Measurements from ENCODE around the gene ADCY10. TPM values are rescaled to one million over a fixed set of nuclear protein-coding genes. Genes with fewer than 3 reads are reported as not detected.

The ADCY10 gene
- total RNA-seq, 3 donors from 2014 or later, result under 0.01 to 0.16 (median 0.15) TPM

DNA sequence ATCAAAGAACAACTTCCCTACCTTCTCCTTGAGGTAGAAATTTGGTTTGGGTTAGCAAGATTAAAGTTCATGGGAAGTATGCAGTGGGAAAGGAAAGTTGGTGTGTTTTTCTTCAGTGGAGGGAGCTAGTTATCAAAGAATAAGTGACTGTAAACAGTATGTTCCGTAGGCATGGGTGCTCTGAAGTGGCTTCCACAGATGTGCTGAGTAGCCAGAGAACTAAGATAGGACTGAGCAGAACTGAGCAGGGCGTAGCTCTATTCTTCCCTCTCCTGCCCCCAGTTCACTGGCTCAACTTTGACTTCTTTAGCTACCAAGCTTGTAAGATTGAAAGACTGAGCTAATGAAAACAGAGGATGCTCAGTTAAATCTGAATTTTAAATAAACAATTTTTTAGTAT is 3.4 kb downstream of the ADCY10 start:
- H3K4me3 ChIP-seq, result no peak overlapping the region
- H3K9me3 ChIP-seq, result no peaks in the 10 kb centered on the region
- H3K27ac ChIP-seq, result no peak overlapping the region
- no peak for DNase-seq (ENCODE audit: low spot score in 2 of 2)
- intact Hi-C loops (cut with DNase I; ENCODE audit: low total_unique reads), result no loop called here
- H3K36me3 ChIP-seq, result no peaks in the 10 kb centered on the region
- TF ChIP-seq POLR2AphosphoS5 (IDR thresholded peaks at IDR 0.05) (no peak), POLR2A (IDR thresholded peaks at IDR 0.05) (no peak)
- TF ChIP-seq, protein P1, sequence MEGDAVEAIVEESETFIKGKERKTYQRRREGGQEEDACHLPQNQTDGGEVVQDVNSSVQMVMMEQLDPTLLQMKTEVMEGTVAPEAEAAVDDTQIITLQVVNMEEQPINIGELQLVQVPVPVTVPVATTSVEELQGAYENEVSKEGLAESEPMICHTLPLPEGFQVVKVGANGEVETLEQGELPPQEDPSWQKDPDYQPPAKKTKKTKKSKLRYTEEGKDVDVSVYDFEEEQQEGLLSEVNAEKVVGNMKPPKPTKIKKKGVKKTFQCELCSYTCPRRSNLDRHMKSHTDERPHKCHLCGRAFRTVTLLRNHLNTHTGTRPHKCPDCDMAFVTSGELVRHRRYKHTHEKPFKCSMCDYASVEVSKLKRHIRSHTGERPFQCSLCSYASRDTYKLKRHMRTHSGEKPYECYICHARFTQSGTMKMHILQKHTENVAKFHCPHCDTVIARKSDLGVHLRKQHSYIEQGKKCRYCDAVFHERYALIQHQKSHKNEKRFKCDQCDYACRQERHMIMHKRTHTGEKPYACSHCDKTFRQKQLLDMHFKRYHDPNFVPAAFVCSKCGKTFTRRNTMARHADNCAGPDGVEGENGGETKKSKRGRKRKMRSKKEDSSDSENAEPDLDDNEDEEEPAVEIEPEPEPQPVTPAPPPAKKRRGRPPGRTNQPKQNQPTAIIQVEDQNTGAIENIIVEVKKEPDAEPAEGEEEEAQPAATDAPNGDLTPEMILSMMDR (IDR thresholded peaks at IDR 0.05), result no peak
- no peaks in the 10 kb centered on the region for H3K27me3 ChIP-seq
- H3K4me1 ChIP-seq, result peaks cover 0 to 3% of the 10 kb centered on the region in 2 donors

DNA sequence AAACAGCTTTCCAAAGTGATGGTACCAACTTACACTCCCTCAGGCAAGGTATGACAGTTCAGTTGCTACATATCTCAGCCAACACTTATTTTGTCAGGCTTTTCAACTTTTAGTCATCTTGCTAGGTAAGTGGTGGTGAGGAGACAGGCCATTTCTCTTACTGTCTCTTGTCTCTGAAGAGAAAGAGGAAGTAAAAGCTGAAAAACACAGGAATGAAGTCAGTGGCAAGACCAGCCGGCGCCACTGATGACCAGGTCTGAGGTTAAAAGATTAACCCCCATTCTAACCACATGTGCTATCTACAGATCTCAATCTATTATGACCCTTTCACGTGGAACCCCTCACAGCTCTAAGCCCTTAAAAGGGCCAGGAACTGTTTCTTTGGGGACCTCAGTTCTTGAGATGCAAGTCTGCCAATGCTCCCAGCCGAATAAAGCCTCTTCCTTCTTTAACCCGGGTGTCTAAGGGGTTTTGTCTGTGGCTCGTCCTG is 4.2 kb downstream of the ADCY10 start:
- Histone ChIP-seq H3K4me1 (peaks cover 0 to 3% of the 10 kb centered on the region in 2 donors), H3K9me3 (no peaks in the 10 kb centered on the region), H3K27me3 (no peaks in the 10 kb centered on the region), H3K27ac (no peak overlapping the region), H3K36me3 (no peaks in the 10 kb centered on the region), H3K4me3 (no peak overlapping the region)
- DNase-seq (ENCODE audit: low spot score in 2 of 2), result no peak
- intact Hi-C loops (cut with DNase I; ENCODE audit: low total_unique reads), result no loop called here
- TF ChIP-seq, protein P1 (IDR thresholded peaks at IDR 0.05), result no peak
- TF ChIP-seq POLR2A (IDR thresholded peaks at IDR 0.05), result no peak
- TF ChIP-seq POLR2AphosphoS5 (IDR thresholded peaks at IDR 0.05), result no peak

DNA sequence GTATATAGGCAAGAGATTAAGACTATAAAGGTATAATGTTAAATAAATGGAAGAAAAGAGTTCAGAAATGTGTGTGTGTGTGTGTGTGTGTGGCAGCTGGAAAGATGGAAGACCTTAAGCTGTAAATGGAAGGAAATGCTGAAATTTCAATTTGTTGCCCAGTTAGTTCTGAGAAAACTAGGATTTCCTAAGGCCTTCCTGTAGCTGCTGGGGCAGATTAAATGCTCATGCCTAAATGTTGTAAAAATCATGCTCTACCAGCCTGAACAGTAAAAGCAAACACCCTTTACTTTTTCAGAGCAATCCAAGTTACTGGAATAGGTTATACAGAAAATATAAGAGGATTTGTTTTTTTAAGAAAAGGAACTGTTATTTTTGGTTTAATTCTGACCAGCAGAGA is 8.3 kb downstream of the ADCY10 start:
- Histone ChIP-seq H3K27me3 (no peaks in the 10 kb centered on the region), H3K36me3 (no peaks in the 10 kb centered on the region), H3K9me3 (no peaks in the 10 kb centered on the region), H3K4me1 (no peaks in the 10 kb centered on the region), H3K4me3 (no peak overlapping the region), H3K27ac (no peak overlapping the region)
- TF ChIP-seq POLR2A (IDR thresholded peaks at IDR 0.05), result no peak
- TF ChIP-seq, protein P1 (IDR thresholded peaks at IDR 0.05), result no peak
- TF ChIP-seq POLR2AphosphoS5 (IDR thresholded peaks at IDR 0.05), result no peak
- no peak for DNase-seq (ENCODE audit: low spot score in 2 of 2)
- intact Hi-C loops (cut with DNase I; ENCODE audit: low total_unique reads), result no loop called here

DNA sequence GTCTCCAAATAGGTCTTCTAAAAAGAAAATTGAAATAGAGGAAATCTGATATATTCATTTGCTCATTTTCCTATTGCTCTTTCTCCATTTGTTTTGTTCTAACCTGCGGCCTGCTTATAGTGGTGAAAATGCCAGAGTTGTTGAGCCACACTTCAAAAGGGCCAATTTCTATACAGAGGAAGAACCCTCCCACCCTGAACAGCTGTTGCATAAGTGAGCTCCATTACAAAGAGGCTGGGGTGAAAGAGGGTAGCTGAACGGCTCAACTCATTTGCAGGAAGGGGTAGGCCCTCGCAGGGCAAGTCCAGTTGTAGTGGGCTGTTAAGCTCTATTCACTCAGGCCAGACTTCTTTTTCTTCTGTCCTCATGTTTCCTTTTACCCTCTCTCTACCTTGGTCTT is 8.8 kb downstream of the ADCY10 start:
- Histone ChIP-seq H3K36me3 (no peaks in the 10 kb centered on the region), H3K27me3 (no peaks in the 10 kb centered on the region), H3K4me3 (no peak overlapping the region), H3K4me1 (no peaks in the 10 kb centered on the region), H3K9me3 (no peaks in the 10 kb centered on the region), H3K27ac (no peak overlapping the region)
- intact Hi-C loops (cut with DNase I; ENCODE audit: low total_unique reads), result no loop called here
- DNase-seq (ENCODE audit: low spot score in 2 of 2), result no peak
- TF ChIP-seq, protein P1 (IDR thresholded peaks at IDR 0.05), result no peak
- TF ChIP-seq POLR2A (IDR thresholded peaks at IDR 0.05) (no peak), POLR2AphosphoS5 (IDR thresholded peaks at IDR 0.05) (no peak)

DNA sequence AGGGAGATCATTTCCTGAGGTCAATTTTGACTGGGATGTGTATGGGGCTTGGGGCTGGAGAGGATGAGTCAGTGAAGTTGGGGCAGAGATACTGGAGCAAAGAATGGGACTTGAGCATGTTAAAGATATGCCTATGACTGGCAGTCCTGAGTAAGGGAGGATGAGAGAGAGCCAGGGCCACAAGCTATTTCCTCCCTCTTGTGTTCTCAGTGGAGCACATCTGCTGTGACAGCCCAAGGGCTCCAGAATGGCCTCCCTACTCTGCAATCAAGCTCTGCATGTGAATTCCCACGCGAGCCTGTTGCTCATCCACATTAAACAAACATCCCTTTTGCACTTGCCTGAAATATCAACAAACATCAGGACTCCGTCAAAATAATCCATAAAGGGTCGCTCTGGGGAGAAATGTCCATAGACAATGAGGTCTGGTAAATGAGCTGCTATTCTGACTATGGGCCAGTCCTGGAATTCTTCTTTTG is 9.2 kb downstream of the ADCY10 start:
- H3K27me3 ChIP-seq, result no peaks in the 10 kb centered on the region
- TF ChIP-seq POLR2AphosphoS5 (IDR thresholded peaks at IDR 0.05), result no peak
- TF ChIP-seq, protein P1 (IDR thresholded peaks at IDR 0.05), result no peak
- TF ChIP-seq POLR2A (IDR thresholded peaks at IDR 0.05), result no peak
- no peaks in the 10 kb centered on the region for H3K9me3 ChIP-seq
- intact Hi-C loops (cut with DNase I; ENCODE audit: low total_unique reads), result no loop called here
- DNase-seq (ENCODE audit: low spot score in 2 of 2), result no peak
- H3K4me1 ChIP-seq, result no peaks in the 10 kb centered on the region
- no peak overlapping the region for H3K27ac ChIP-seq
- H3K36me3 ChIP-seq, result no peaks in the 10 kb centered on the region
- H3K4me3 ChIP-seq, result no peak overlapping the region
